Measurements from ENCODE around the gene ADGRV1. TPM values are rescaled to one million over a fixed set of nuclear protein-coding genes. Genes with fewer than 3 reads are reported as not detected.

ADGRV1 gene
- total and polyA plus RNA-seq, 9 of the 15 experiments (the other 6 are each of a cell fraction or from before 2014, with no cell fraction given) = 21.7 to 156 (median 58.2) TPM

GRCh38 chr5:90983148-90983547 lies 424.6 kb downstream of the ADGRV1 start (continued):
- TF ChIP-seq USF1 (CRISPR knock-in tag; IDR thresholded peaks at IDR 0.05) (no peak), MAX (CRISPR knock-in tag; IDR thresholded peaks at IDR 0.05) (no peak), ZNF184 (CRISPR knock-in tag; IDR thresholded peaks at IDR 0.05) (no peak), RBM25 (IDR thresholded peaks at IDR 0.05; ENCODE audit: low read depth, low read length, severe bottlenecking) (no peak), CBX5 (IDR thresholded peaks at IDR 0.05; ENCODE audit: borderline replicate concordance, low read depth) (no peak), ZNF512 (tag; IDR thresholded peaks at IDR 0.05) (no peak), RAD21 (CRISPR knock-in tag; conservative IDR thresholded peaks at IDR 0.05 in 1 of 2, IDR thresholded peaks at IDR 0.05 in 1 of 2) (peak in 1 of 2 experiments; percentile 42; a peak in 1 of 4 replicates), MXI1 (IDR thresholded peaks at IDR 0.05; ENCODE audit: low read depth, low read length) (no peak), KAT8 (IDR thresholded peaks at IDR 0.05; ENCODE audit: low read depth) (no peak), ZKSCAN1 (IDR thresholded peaks at IDR 0.05; ENCODE audit: low read depth, low read length) (no peak), ZNF263 (CRISPR knock-in tag; IDR thresholded peaks at IDR 0.05; ENCODE audit: borderline replicate concordance) (0 out of 2 replicates have a peak, but pooled peaks have one; percentile 7), CHAMP1 (IDR thresholded peaks at IDR 0.05) (peak; percentile 93), ZNF318 (IDR thresholded peaks at IDR 0.05; ENCODE audit: borderline replicate concordance in 1 of 2, low read depth in 1 of 2) (peak in 1 of 2 experiments; percentile 88; a peak in 2 of 4 replicates), ZNF77 (CRISPR knock-in tag; IDR thresholded peaks at IDR 0.05) (no peak)

All from K562 (cell line).